ENCODE measurements around the gene LRRC73. TPM values are rescaled to one million over a fixed set of nuclear protein-coding genes. Genes with fewer than 3 reads are reported as not detected.
"Not testable (repeated sequence)": the region's sequence is repeated elsewhere in the genome, so short reads cannot be mapped to it uniquely, and the experiment has no call there.

The LRRC73 gene
- total and polyA plus RNA-seq, 9 of the 15 experiments (the other 6 are each of a cell fraction or from before 2014, with no cell fraction given) = 0.07 to 0.55 (median 0.16) TPM; not detected in 3

- POLR2A ChIA-PET = interaction anchor here (1.6 kb wide), 1 partner anchor 11 kb away, joined by 5 read pairs; the partner anchor contains the start of gene TJAP1
- intact Hi-C loops (cut with micrococcal nuclease); H3K4me2 ChIP-seq (ENCODE audit: insufficient read depth, low read length); H3K36me3 ChIP-seq (ENCODE audit: control insufficient read depth, insufficient read depth, low read length); FAIRE-seq; H3K9me3 ChIP-seq (replicated peaks; ENCODE audit: control insufficient read depth, insufficient read depth, low read depth, low read length); H3K27me3 ChIP-seq (ENCODE audit: control insufficient read depth in 2 of 2, insufficient read depth in 2 of 2, low read length in 2 of 2); ATAC-seq; H4K20me1 ChIP-seq (replicated peaks; ENCODE audit: control insufficient read depth, insufficient read depth, low read length); H3K79me2 ChIP-seq (ENCODE audit: control insufficient read depth, insufficient read depth, low read length); H3K27ac ChIP-seq (ENCODE audit: extremely low read depth, low read depth, low read length); H3K9ac ChIP-seq (ENCODE audit: insufficient read depth in 1 of 2, low read depth in 2 of 2, low read length in 2 of 2); in situ Hi-C loops (cut with MboI); BruUV-seq (replicated peaks); H3K4me1 ChIP-seq (replicated peaks in 1 of 2; ENCODE audit: control insufficient read depth in 2 of 2, insufficient read depth in 2 of 2, low read length in 2 of 2); H3K9me1 ChIP-seq (ENCODE audit: control insufficient read depth, insufficient read depth, low read length); CTCF ChIA-PET (ENCODE audit: low intra/inter-chr PET ratio); H3K4me3 ChIP-seq; DNase-seq (ENCODE audit: extremely low read depth in 1 of 4, low spot score in 3 of 4): not testable (repeated sequence)
- H2AFZ ChIP-seq (ENCODE audit: low read depth, low read length) = peak overlapping the region; percentile 37; the same call in 1 of the 2 replicates
- 36% methylated on average over 5 of the region's 5 CpGs for WGBS (ENCODE audit: insufficient coverage, low coverage, missing lambda C conversion rate)
- TF ChIP-seq PRDM10 (IDR thresholded peaks at IDR 0.05; ENCODE audit: partially characterized antibody) = peak; percentile 44
These were observed 42.9 kb downstream of the LRRC73 start for GRCh38 chr6:43467265-43467664.

All from K562 (cell line).